GM21423 (cell line): ENCODE measurements around the gene GNG5.
A peak's percentile ranks its signal among the peaks of the same experiment; 100 is the strongest.
"Not testable (repeated sequence)": the region's sequence is repeated elsewhere in the genome, so short reads cannot be mapped to it uniquely, and the experiment has no call there.

Experiments used
- ATAC-seq: cut with Tn5 transposase; IDR thresholded peaks from one replicate; pipeline ENCODE4 v1.9.1; 2021; ENCODE audit warnings: mild to moderate bottlenecking, moderate library complexity; ENCODE audit not compliant: unreplicated experiment

The GNG5 gene

GRCh38 chr1:84506002-84506728, at the start of gene GNG5, which contains the start of gene SPATA1:
Gene GNG5 (minus strand): TSS chr1:84506581. CDS start chr1:84506091, 490 bp downstream.
Gene SPATA1 (plus strand): TSS chr1:84506386. CDS start chr1:84516360, 9,974 bp downstream.
- peak; percentile 85 for ATAC-seq

GRCh38 chr1:84550826-84551225, 44.4 kb upstream of the GNG5 start:
- no peak for ATAC-seq

GRCh38 chr1:84541679-84542078, 35.3 kb upstream of the GNG5 start:
- ATAC-seq, result no peak

- no peak for ATAC-seq
Observed at GRCh38 chr1:84540759-84541158, 34.4 kb upstream of the GNG5 start.

- no peak for ATAC-seq
Observed at GRCh38 chr1:84539972-84540371, 33.6 kb upstream of the GNG5 start.

GRCh38 chr1:84538599-84538998, 32.2 kb upstream of the GNG5 start:
- ATAC-seq, result peak; percentile 69

- ATAC-seq, result no peak
Observed at GRCh38 chr1:84525779-84526178, 19.4 kb upstream of the GNG5 start.

- ATAC-seq, result no peak
Observed at GRCh38 chr1:84524590-84524989, 18.2 kb upstream of the GNG5 start.

GRCh38 chr1:84510668-84511067, 4.3 kb upstream of the GNG5 start:
- no peak for ATAC-seq

- ATAC-seq, result no peak
Observed at GRCh38 chr1:84510165-84510564, 3.8 kb upstream of the GNG5 start.

- no peak for ATAC-seq
Observed at GRCh38 chr1:84509029-84509428, 2.6 kb upstream of the GNG5 start.

- no peak for ATAC-seq
Observed at GRCh38 chr1:84508510-84508909, 2.1 kb upstream of the GNG5 start.

- not testable (repeated sequence) for ATAC-seq
Observed at GRCh38 chr1:84507887-84508286, 1.5 kb upstream of the GNG5 start.

GRCh38 chr1:84506729-84507453, 510 bp upstream of the GNG5 start:
- ATAC-seq, result no peak

GRCh38 chr1:84505493-84506001, 834 bp downstream of the GNG5 start:
- ATAC-seq, result peak; percentile 32

GRCh38 chr1:84504580-84505492, 1.5 kb downstream of the GNG5 start:
- ATAC-seq, result no peak

GRCh38 chr1:84502927-84503326, 3.5 kb downstream of the GNG5 start:
- ATAC-seq, result no peak

- ATAC-seq, result no peak
Observed at GRCh38 chr1:84497631-84498275, 8.6 kb downstream of the GNG5 start.

- ATAC-seq, result no peak
Observed at GRCh38 chr1:84496498-84496897, 9.9 kb downstream of the GNG5 start.

GRCh38 chr1:84493747-84494146, 12.6 kb downstream of the GNG5 start:
- no peak for ATAC-seq
